GM19324 (cell line): ENCODE data around the gene CACNA1D.

Source experiments
- ATAC-seq: cut with Tn5 transposase; IDR thresholded peaks from one replicate; pipeline ENCODE4 v1.9.1; 2021; ENCODE audit warnings: mild to moderate bottlenecking, moderate library complexity; ENCODE audit not compliant: unreplicated experiment, low FRiP score

Gene CACNA1D

DNA sequence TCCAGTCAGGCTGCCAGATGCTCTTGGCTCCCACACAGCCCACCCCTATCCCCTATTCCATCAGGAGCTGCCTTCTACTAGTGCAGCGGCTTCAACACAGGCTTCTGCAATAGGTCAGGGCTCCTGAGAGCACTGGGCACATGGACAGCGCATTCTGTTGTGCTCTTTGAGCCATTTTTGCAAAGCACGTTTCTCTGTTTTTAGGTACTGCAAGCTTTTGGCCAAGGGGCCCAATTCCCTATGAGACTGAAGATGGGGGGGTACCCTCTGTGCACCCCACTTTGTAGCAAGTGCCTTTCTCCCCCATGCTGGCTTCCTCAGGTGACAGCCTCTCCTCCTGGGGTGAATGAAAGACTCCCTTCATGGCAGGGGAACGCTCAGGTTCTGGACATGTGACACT is 320.7 kb downstream of the CACNA1D start:
- ATAC-seq, result no peak

DNA sequence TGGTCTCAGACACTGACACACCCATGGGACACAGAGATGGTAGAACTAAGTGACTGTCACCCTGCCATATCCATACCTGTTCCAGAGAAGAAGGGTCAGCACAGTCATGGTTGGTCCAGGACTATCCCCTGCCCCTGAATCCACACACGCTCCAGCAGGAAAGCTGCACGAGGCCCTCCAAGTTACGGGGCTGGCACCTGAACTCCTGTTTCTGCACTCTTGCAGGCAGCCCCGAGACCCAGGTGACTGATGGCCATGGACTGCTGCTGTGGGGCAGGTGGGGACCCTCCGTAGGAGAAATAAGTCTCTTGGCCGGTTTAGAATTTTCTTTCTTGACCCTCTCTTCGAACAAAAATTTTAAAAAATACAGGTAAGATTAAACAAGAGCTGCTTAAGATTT is 321.2 kb downstream of the CACNA1D start:
- ATAC-seq, result no peak

DNA sequence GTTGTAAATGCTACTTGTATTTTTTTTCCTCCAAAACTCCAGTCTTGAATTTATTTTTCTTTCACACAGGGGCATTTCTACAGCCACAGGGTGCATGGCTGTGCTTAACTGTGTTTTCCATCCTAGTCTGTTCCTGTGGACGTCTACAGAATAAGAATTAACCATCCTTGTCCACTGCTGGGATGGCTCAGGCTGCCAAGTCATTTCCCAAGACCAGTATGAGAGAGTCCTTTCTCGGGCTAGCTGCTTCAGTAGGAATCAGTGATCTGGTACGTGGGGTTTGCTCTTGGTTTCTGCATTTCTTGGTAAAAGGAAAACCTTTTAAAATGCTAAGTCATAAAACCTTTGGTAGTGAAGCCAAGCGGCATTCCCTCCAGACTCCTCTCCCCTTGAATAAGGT is 322.0 kb downstream of the CACNA1D start:
- no peak for ATAC-seq

- ATAC-seq, result no peak
These were observed 322.8 kb downstream of the CACNA1D start for GRCh38 chr3:53817211-53817610.

GRCh38 chr3:53817809-53818208 is 323.4 kb downstream of the CACNA1D start:
- no peak for ATAC-seq

DNA sequence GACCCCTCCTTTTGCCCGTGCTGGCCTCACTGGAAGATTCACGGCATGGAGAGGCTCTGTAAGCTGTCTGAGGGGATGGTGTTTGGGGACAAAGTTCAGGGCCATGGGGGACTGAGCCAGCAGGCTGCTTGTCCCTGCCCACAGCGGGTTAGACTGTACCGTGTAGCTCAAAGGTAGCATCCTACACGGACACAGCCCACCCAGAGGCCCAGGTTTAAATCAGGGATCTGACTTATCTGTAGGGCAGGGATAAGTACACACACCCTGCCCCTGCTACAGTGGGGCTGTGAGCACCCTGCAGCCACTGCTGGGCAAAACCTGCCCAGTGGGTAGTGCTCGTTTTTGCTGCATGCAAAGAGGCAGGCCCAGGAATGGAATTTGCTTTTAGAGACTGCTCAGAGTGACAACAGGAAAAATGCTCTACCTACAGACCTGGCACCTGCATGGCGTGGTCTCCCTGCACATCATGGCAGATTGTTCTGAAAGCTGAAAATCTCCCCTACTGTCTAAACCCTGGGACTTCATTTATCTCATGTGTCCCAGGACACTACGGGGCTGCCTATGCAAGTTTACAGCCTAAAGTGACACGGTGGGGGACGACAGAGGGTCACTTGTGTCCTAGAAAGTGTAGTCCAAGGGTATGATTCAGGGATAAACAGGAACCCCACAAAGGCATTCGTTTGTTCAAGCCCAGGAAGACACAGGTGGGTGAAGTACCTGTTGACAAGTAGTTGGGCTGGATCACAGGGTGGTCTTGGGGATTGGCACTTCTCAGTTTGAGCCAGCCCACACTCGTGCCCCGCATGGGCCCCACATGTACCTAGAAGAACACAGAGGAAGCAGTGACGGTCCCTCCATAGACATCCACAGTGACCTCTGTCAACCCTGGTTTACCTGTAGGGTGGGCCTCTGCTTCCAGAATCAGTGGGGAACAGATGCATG is 324.1 kb downstream of the CACNA1D start:
- ATAC-seq, result no peak

DNA sequence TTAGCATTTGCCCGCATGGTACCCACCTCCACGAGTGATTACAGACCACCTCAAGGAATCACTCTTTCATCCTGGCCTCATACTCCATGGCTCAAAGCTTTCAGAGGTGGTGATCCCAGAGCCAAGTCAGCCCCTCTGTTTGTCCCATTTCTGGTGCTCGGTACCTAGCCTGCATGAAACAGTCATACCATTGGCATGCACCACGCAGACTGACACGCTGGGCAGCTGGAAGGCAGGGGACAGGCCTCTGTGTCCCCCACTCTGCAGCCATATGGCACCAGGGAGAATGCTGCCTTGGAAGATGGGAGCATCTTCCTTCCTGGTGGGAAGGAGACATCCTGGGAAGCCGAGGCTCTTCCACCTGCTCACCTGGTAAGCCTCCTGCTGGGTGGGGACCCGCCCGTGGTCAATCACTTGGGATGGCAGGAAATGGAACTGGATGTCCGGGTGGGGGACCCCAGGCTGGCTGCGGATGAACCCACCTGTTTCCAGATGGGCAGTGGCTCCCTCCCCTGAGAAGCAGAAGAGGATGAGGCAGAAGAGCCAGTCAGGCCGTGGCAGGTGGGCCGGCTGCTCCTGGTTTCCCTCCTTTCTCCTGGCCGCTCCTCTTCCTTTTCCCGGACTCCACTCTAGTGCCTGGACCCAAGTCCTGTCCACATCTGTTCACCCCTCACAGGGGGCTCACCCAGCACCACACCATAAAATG is 324.9 kb downstream of the CACNA1D start:
- no peak for ATAC-seq

GRCh38 chr3:53820084-53820483 is 325.7 kb downstream of the CACNA1D start:
- no peak for ATAC-seq

DNA sequence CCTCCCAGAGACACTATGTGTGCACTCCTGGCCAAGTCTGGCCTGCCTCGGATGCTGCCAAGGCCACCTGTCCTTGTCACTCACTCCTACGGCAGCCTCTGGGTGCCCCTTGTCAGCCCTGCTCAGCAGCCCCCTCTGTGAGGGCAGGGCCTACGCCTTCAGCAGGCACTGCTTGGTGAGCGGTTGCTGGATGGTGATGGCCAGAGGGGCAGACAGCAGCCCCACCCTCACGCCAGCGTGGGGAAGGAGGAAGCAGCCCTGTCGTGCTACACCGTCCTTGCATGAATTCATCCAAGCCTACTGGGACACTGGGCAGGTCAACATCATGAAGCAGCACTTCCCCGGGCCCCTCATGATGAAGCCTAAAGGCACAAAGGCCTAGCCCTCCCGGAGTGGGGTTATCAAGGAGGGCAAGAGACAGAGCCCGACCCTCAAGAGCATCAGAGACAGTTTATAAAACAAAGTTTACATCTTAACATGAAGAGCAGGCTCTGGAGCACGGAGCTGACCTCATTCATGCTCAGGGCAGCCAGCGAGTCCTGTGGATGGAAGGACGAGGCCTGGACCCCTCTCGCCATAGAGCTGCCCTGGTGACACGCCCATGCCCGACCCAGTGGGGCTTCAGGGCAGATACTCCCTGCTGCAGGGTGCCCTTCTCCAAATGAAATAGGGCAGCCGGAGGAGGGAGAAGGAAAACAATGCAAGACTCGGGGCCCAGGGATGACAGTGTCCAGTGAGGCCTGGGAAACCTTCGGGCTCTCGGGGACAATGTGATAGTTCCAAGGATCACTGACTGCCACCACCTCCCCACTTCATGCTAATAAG is 326.6 kb downstream of the CACNA1D start:
- ATAC-seq, result no peak

DNA sequence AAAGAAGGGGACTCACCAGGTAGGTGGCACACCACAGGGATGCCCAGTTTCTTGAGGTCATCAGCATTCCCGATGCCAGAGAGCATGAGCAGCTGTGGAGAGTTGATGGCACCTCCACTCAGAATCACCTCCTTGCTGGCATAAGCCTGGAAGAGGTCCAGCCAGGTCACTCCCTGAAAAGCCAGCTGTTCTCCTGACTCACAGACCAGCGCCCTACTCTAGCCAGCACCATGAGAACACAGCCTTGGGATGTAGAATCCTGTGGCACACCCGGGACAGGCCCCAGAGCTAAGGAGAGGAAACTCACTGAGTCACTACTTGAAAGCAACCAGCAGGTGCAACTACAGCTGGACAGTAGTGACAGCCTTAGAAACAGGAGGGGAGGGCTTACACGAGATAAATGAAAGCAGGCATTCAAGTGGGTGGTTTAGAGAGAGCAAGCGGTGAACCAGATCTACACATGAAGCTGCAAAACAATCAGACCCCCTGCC is 327.3 kb downstream of the CACNA1D start:
- no peak for ATAC-seq

DNA sequence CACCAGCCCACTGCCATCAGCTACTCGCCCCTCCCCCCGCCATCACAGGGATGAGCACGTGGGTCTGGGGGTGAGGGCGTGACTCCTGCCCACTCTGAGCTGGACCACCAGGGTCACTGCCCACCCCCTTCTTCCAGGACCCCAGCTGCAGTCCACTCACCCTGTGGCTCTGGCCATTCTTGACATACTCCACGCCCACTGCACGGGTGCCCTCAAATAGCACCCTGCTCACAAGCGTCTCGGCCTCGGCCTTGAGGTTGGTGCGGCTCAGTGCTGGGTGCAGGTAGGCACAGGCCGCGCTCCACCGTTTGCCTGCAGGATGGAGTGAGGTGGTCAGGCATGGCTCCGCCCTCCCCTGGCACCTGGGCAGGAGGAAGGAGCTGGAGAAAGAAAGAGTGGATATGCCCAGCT is 327.9 kb downstream of the CACNA1D start:
- ATAC-seq, result no peak

DNA sequence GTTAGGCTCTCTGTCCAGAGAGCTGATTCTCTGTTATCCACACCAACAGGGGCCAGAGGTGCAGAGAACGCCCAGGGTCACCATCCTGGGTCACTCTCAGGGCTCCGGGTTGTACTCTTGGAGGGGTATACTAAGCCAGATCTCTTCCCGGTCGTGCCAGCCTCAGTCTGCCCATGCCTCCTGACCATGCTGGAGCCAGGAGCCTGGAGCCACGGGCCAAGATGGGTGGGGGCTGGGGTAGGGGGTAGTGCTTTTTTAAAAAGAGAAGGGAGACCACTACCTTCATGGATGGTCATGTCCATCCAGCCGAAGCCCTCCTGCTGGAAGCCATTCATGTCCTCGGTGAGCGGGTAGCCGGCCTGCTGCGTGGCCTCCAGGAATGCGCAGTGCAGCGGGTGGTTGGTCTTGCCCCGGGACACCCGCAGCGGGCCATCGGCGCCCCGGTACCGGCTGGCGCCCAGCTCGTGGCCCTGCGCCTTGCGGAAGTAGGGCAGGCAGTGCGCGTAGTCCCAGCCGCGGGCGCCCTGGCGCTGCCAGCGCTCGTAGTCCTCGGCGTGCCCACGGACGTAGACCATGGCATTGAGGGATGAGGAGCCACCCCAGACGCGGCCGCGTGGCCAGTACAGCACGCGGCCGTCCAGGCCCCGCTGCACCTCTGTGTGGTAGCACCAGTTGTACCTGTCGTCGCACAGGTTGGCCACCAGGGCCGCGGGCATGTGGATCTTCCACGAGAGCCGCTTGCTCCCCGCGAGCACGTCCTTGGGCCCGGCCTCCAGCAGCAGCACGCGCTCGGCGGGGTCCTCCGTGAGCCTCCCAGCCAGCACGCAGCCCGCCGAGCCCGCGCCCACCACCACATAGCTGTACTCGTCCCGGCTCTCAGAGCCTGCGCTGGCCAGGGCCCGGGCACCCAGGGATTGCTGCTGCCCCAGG is 328.9 kb downstream of the CACNA1D start:
- no peak for ATAC-seq

GRCh38 chr3:53823956-53824657 is 329.7 kb downstream of the CACNA1D start:
- no peak for ATAC-seq

DNA sequence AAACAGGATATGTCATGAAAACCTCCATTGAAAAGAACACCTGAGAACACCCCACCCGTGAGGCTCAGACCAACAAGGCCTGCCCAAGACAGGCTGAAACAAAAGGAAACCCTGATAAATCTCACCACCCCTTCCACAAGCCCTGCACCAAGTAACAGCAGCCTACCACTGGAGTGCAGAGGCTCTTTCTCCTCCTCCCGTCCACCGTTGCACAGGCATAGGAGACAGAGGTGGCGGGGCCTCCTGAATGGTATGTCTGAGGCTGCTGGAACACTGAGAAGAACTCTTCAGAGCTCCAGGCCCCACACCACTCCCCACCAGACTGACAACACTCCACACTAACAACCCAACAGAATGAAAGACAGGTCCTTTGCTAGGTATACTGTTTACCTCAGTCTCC is 330.4 kb downstream of the CACNA1D start:
- no peak for ATAC-seq

DNA sequence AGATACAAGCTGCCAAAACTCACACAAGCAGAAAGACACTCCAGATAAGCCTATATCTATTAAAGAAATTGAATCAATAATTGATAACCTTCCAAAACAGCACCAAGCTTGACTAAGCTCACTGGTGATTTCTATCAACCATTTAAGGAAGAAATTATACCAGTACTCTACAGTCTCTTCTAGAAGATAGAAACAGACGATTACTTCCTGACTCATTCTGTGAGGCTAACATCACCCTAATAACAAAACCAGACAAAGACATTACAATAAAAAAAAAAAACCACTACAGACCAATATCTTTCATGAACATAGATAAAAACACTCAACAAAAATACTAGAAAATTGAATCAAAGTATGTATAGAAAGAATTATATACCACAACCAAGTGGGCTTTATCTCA is 331.6 kb downstream of the CACNA1D start:
- ATAC-seq, result no peak

DNA sequence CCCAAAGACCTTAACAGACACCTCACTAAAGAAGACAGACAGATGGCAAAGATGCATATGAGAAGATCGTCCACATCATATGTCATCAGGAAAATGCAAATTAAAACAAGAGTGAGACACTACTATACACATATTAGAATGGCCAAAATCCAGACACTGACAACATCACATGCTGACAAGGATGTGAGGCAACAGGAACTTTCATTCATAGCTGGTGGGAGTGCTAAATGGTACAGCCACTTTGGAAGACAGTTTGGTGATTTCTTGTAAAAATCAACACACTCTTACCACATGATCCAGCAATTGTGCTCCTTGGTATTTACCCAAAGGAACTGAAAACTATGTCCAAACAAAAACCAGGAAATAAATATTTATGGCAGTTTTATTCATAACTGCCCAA is 334.2 kb downstream of the CACNA1D start:
- ATAC-seq, result no peak

GRCh38 chr3:53829605-53830004 is 335.2 kb downstream of the CACNA1D start:
- no peak for ATAC-seq

- ATAC-seq, result no peak
These were observed 336.5 kb downstream of the CACNA1D start for GRCh38 chr3:53830944-53831343.

DNA sequence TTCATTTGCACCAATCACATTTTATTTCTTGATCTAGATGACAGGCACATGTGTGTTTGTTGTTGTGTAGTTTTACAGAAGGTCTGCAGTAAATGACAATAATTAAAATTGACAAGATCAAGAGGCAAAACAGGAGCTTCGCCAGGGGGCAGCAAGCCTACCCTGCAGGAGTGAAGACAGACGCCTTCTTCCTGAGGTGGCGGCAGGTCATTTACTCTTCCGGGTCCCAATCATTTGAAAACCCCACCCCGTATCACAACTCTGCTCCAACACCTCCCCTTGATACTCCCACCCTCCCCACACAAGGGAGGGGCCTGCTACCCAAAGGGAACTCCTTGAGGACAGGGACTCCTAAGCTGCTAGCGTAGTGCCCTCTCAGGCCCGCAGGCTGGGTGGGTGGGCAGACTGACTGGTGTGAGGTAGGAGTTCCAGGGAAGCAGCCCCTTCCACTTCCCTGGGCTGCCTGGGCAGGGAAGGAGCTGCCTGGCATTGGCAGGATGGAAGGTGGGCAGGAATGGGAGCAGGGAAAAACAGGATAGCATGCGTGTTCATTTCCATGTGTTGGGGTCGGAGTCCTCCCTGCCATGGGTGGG is 338.7 kb downstream of the CACNA1D start:
- ATAC-seq, result no peak
